T-helper 2 cell treated with Interferon-gamma antibody and Interleukin-4, amounts not matched to agents 100 ng/mL and 5 ng/mL, for 36 hours (primary cell): ENCODE results near the gene AFAP1L2. TPM values are rescaled to one million over a fixed set of nuclear protein-coding genes. Genes with fewer than 3 reads are reported as not detected.
"Not testable (repeated sequence)": the region's sequence is repeated elsewhere in the genome, so short reads cannot be mapped to it uniquely, and the experiment has no call there.

Experiments
- intact Hi-C: fragments of 100-400 bp; cut with micrococcal nuclease; formaldehyde crosslinking; loops from one replicate; pipeline ENCODE4 v1.15.1; 2023
- total RNA-seq: library from RNA; stranded (reverse); gene quantifications from 2 replicates; pipeline ENCODE4 v1.2.3, GENCODE V29; 2022

The AFAP1L2 gene
- total RNA-seq, 1 donor from 2014 or later: 1.9 TPM

- intact Hi-C loops: no loop called here
Measured at GRCh38 chr10:114363745-114364454, 40.4 kb downstream of the AFAP1L2 start.

GRCh38 chr10:114362826-114363355 is 41.4 kb downstream of the AFAP1L2 start:
- intact Hi-C loops: no loop called here

GRCh38 chr10:114359953-114360345 is 44.4 kb downstream of the AFAP1L2 start:
- intact Hi-C loops: no loop called here

- intact Hi-C loops: no loop called here
Measured at GRCh38 chr10:114359041-114359952, 45.0 kb downstream of the AFAP1L2 start.

GRCh38 chr10:114357515-114357996 is 46.7 kb downstream of the AFAP1L2 start:
- intact Hi-C loops: no loop called here

- intact Hi-C loops: no loop called here
Measured at GRCh38 chr10:114356751-114357514, 47.4 kb downstream of the AFAP1L2 start.

- intact Hi-C loops: no loop called here
Measured at GRCh38 chr10:114356126-114356525, 48.2 kb downstream of the AFAP1L2 start.

GRCh38 chr10:114353383-114353782 is 50.9 kb downstream of the AFAP1L2 start:
- intact Hi-C loops: no loop called here

- intact Hi-C loops: no loop called here
Measured at GRCh38 chr10:114352653-114353298, 51.5 kb downstream of the AFAP1L2 start.

GRCh38 chr10:114350751-114351150 is 53.6 kb downstream of the AFAP1L2 start:
- intact Hi-C loops: no loop called here

- intact Hi-C loops: no loop called here
Measured at GRCh38 chr10:114349522-114350215, 54.6 kb downstream of the AFAP1L2 start.

- intact Hi-C loops: not testable (repeated sequence)
Measured at GRCh38 chr10:114349071-114349470, 55.2 kb downstream of the AFAP1L2 start.

GRCh38 chr10:114347791-114348190 is 56.5 kb downstream of the AFAP1L2 start:
- intact Hi-C loops: no loop called here

- intact Hi-C loops: no loop called here
Measured at GRCh38 chr10:114347241-114347640, 57.1 kb downstream of the AFAP1L2 start.

- intact Hi-C loops: no loop called here
Measured at GRCh38 chr10:114346176-114347031, 57.9 kb downstream of the AFAP1L2 start.

- intact Hi-C loops: no loop called here
Measured at GRCh38 chr10:114345701-114346100, 58.6 kb downstream of the AFAP1L2 start.

- intact Hi-C loops: no loop called here
Measured at GRCh38 chr10:114343623-114344505, 60.4 kb downstream of the AFAP1L2 start.

- intact Hi-C loops: no loop called here
Measured at GRCh38 chr10:114342976-114343375, 61.3 kb downstream of the AFAP1L2 start.
